Esophagus muscularis mucosa (tissue), 4 donors: ENCODE measurements around the gene ZNF93.
A peak's percentile ranks its signal among the peaks of the same experiment; 100 is the strongest.
"Not testable (repeated sequence)": the region's sequence is repeated elsewhere in the genome, so short reads cannot be mapped to it uniquely, and the experiment has no call there.

ENCODE experiments used
- CTCF ChIP-seq, 3 experiments: fragments of 200-600 bp in 2 of 3; fragments of 450-650 bp in 1 of 3; sonication (generic) in 2 of 3; IDR thresholded peaks; one replicate each; pipeline ENCODE4 v1.5.1; 2017 to 2019; ENCODE audit warnings: antibody characterized with exemption in 3 of 3, mild to moderate bottlenecking in 2 of 3, moderate library complexity in 1 of 3
- EP300 ChIP-seq: sonication (generic); formaldehyde crosslinking; IDR thresholded peaks from one replicate; pipeline ENCODE4 v1.6.1; 2017; ENCODE audit warnings: antibody characterized with exemption
- POLR2A ChIP-seq: fragments of 450-650 bp; IDR thresholded peaks from one replicate; pipeline ENCODE4 v1.6.1; 2017; ENCODE audit warnings: antibody characterized with exemption, moderate library complexity, mild to moderate bottlenecking, low read depth
- POLR2AphosphoS5 ChIP-seq, 2 donors: sonication (generic); formaldehyde crosslinking; IDR thresholded peaks; one replicate each; pipeline ENCODE4 v1.6.1; 2017; ENCODE audit warnings: antibody characterized with exemption in 2 of 2

GRCh38 chr19:19959151-19959799 is 58.5 kb downstream of the ZNF93 start:
- not testable (repeated sequence) for TF ChIP-seq EP300, POLR2A
- TF ChIP-seq CTCF (IDR thresholded peaks at IDR 0.05) (peak; percentile 59 to 76 (median 68)), POLR2AphosphoS5 (IDR thresholded peaks at IDR 0.05) (peak in 1 of 2 donors; percentile 36)
